Large intestine (tissue), 3 donors: Measurements from ENCODE around the gene PPFIBP2. TPM values are rescaled to one million over a fixed set of nuclear protein-coding genes. Genes with fewer than 3 reads are reported as not detected.

Experiments
- DNase-seq, 2 donors: peaks; one replicate each; pipeline versions ENCODE4 v3.0.0 to v3.0.0-alpha.2; 2013
- H3K27ac ChIP-seq: one replicate; pipeline ENCODE4 v1.5.1; 2013; ENCODE audit warnings: low read length
- H3K27me3 ChIP-seq: 2 replicates; pipeline ENCODE4 v1.6.1; 2013; ENCODE audit warnings: low read length; ENCODE audit not compliant: control insufficient read depth, insufficient read depth
- H3K36me3 ChIP-seq: 2 replicates; pipeline ENCODE4 v1.6.1; 2013; ENCODE audit warnings: low read length; ENCODE audit not compliant: control insufficient read depth, insufficient read depth
- H3K4me1 ChIP-seq: one replicate; pipeline ENCODE4 v1.6.1; 2013; ENCODE audit warnings: low read length; ENCODE audit not compliant: control insufficient read depth, insufficient read depth
- H3K4me3 ChIP-seq: one replicate; pipeline ENCODE4 v1.5.1; 2013; ENCODE audit warnings: low read length
- H3K9me3 ChIP-seq: one replicate; pipeline ENCODE4 v1.6.1; 2013; ENCODE audit warnings: mild to moderate bottlenecking, low read depth, low read length, moderate library complexity; ENCODE audit not compliant: control insufficient read depth
- WGBS: methylation state at CpG from one replicate; pipeline ENCODE4 v1.1.5; 2013; ENCODE audit warnings: low lambda C conversion rate; ENCODE audit not compliant: insufficient coverage; 5-methylcytosine and 5-hydroxymethylcytosine counted together
- polyA plus RNA-seq: library from polyadenylated mRNA; unstranded; fragments of 120-200 nt; gene quantifications from one replicate; pipeline ENCODE4 v1.2.1, GENCODE V29; 2013

Gene PPFIBP2
- polyA plus RNA-seq, 1 donor: 73.1 TPM

- DNase-seq: no peak
- Histone ChIP-seq H3K9me3 (no peaks in the 10 kb centered on the region), H3K36me3 (no peaks in the 10 kb centered on the region), H3K4me1 (peaks cover 2% of the 10 kb centered on the region), H3K27me3 (no peaks in the 10 kb centered on the region), H3K27ac (no peak overlapping the region), H3K4me3 (peak overlapping the region; percentile 36)
- 60% methylated on average over 1 of the region's 2 CpGs for WGBS
Measured at GRCh38 chr11:7486098-7486780, 27.6 kb upstream of the PPFIBP2 start.

GRCh38 chr11:7486781-7487140 is 27.0 kb upstream of the PPFIBP2 start:
- peak overlapping the region; percentile 9 for H3K4me3 ChIP-seq

GRCh38 chr11:7487360-7487759 is 26.4 kb upstream of the PPFIBP2 start:
- Histone ChIP-seq H3K27ac (no peak overlapping the region), H3K4me3 (no peak overlapping the region), H3K27me3 (no peaks in the 10 kb centered on the region), H3K9me3 (no peaks in the 10 kb centered on the region), H3K36me3 (no peaks in the 10 kb centered on the region), H3K4me1 (peaks cover 6% of the 10 kb centered on the region)
- 58% methylated on average over 2 of the region's 2 CpGs for WGBS
- DNase-seq: no peak

More at GRCh38 chr11:7486781-7487140, 27.0 kb upstream of the PPFIBP2 start:
- no peak for DNase-seq
- Histone ChIP-seq H3K27me3 (no peaks in the 10 kb centered on the region), H3K4me1 (peaks cover 6% of the 10 kb centered on the region), H3K9me3 (no peaks in the 10 kb centered on the region), H3K36me3 (no peaks in the 10 kb centered on the region), H3K27ac (no peak overlapping the region)
- WGBS: no CpG with 5 or more reads among the region's 6 CpGs

GRCh38 chr11:7488681-7489080 is 25.1 kb upstream of the PPFIBP2 start:
- 80% methylated on average over 1 of the region's 1 CpG for WGBS
- H3K9me3 ChIP-seq: no peaks in the 10 kb centered on the region
- H3K27ac ChIP-seq: no peak overlapping the region
- no peak for DNase-seq
- no peaks in the 10 kb centered on the region for H3K27me3 ChIP-seq
- no peak overlapping the region for H3K4me3 ChIP-seq
- no peaks in the 10 kb centered on the region for H3K36me3 ChIP-seq
- H3K4me1 ChIP-seq: peaks cover 6% of the 10 kb centered on the region

GRCh38 chr11:7489376-7489775 is 24.4 kb upstream of the PPFIBP2 start:
- no peak for DNase-seq
- Histone ChIP-seq H3K27ac (no peak overlapping the region), H3K4me3 (no peak overlapping the region), H3K27me3 (no peaks in the 10 kb centered on the region), H3K9me3 (no peaks in the 10 kb centered on the region), H3K36me3 (peaks cover under 1% of the 10 kb centered on the region), H3K4me1 (peaks cover 8% of the 10 kb centered on the region)
- WGBS: 100% methylated on average over 1 of the region's 2 CpGs

GRCh38 chr11:7490054-7490453 is 23.7 kb upstream of the PPFIBP2 start:
- Histone ChIP-seq H3K4me3 (no peak overlapping the region), H3K27ac (no peak overlapping the region), H3K9me3 (no peaks in the 10 kb centered on the region), H3K4me1 (peaks cover 15% of the 10 kb centered on the region), H3K36me3 (peaks cover 3% of the 10 kb centered on the region), H3K27me3 (no peaks in the 10 kb centered on the region)
- no CpG with 5 or more reads among the region's 4 CpGs for WGBS
- no peak for DNase-seq

GRCh38 chr11:7490535-7490934 is 23.3 kb upstream of the PPFIBP2 start:
- no peak overlapping the region for H3K27ac ChIP-seq
- no peaks in the 10 kb centered on the region for H3K9me3 ChIP-seq
- H3K27me3 ChIP-seq: no peaks in the 10 kb centered on the region
- no peak overlapping the region for H3K4me3 ChIP-seq
- WGBS: 83% methylated on average over 1 of the region's 1 CpG
- peaks cover 3% of the 10 kb centered on the region for H3K36me3 ChIP-seq
- DNase-seq: no peak
- peaks cover 15% of the 10 kb centered on the region for H3K4me1 ChIP-seq

GRCh38 chr11:7492253-7492652 is 21.5 kb upstream of the PPFIBP2 start:
- DNase-seq: no peak
- H3K27ac ChIP-seq: no peak overlapping the region

GRCh38 chr11:7493670-7494069 is 20.1 kb upstream of the PPFIBP2 start:
- H3K27ac ChIP-seq: no peak overlapping the region
- no peak for DNase-seq
- WGBS: no CpG with 5 or more reads among the region's 2 CpGs

More at GRCh38 chr11:7492253-7492652, 21.5 kb upstream of the PPFIBP2 start:
- no peak overlapping the region for H3K4me3 ChIP-seq
- peaks cover 15% of the 10 kb centered on the region for H3K4me1 ChIP-seq
- H3K9me3 ChIP-seq: no peaks in the 10 kb centered on the region
- WGBS: 100% methylated on average over 1 of the region's 1 CpG
- no peaks in the 10 kb centered on the region for H3K27me3 ChIP-seq
- peaks cover 3% of the 10 kb centered on the region for H3K36me3 ChIP-seq

GRCh38 chr11:7494086-7494745 is 19.6 kb upstream of the PPFIBP2 start:
- H3K27ac ChIP-seq: no peak overlapping the region
- no peaks in the 10 kb centered on the region for H3K9me3 ChIP-seq
- peaks cover 3% of the 10 kb centered on the region for H3K36me3 ChIP-seq
- no peaks in the 10 kb centered on the region for H3K27me3 ChIP-seq
- no peak overlapping the region for H3K4me3 ChIP-seq
- peaks cover 15% of the 10 kb centered on the region for H3K4me1 ChIP-seq
- peak in 1 of 2 donors; percentile 81 for DNase-seq
- no CpG with 5 or more reads among the region's 5 CpGs for WGBS

More at GRCh38 chr11:7493670-7494069, 20.1 kb upstream of the PPFIBP2 start:
- H3K4me3 ChIP-seq: no peak overlapping the region
- H3K36me3 ChIP-seq: peaks cover 3% of the 10 kb centered on the region
- H3K27me3 ChIP-seq: no peaks in the 10 kb centered on the region
- peaks cover 15% of the 10 kb centered on the region for H3K4me1 ChIP-seq
- H3K9me3 ChIP-seq: no peaks in the 10 kb centered on the region
